ENCODE data around the gene AKAP13. TPM values are rescaled to one million over a fixed set of nuclear protein-coding genes. Genes with fewer than 3 reads are reported as not detected.

The AKAP13 gene, protein sequence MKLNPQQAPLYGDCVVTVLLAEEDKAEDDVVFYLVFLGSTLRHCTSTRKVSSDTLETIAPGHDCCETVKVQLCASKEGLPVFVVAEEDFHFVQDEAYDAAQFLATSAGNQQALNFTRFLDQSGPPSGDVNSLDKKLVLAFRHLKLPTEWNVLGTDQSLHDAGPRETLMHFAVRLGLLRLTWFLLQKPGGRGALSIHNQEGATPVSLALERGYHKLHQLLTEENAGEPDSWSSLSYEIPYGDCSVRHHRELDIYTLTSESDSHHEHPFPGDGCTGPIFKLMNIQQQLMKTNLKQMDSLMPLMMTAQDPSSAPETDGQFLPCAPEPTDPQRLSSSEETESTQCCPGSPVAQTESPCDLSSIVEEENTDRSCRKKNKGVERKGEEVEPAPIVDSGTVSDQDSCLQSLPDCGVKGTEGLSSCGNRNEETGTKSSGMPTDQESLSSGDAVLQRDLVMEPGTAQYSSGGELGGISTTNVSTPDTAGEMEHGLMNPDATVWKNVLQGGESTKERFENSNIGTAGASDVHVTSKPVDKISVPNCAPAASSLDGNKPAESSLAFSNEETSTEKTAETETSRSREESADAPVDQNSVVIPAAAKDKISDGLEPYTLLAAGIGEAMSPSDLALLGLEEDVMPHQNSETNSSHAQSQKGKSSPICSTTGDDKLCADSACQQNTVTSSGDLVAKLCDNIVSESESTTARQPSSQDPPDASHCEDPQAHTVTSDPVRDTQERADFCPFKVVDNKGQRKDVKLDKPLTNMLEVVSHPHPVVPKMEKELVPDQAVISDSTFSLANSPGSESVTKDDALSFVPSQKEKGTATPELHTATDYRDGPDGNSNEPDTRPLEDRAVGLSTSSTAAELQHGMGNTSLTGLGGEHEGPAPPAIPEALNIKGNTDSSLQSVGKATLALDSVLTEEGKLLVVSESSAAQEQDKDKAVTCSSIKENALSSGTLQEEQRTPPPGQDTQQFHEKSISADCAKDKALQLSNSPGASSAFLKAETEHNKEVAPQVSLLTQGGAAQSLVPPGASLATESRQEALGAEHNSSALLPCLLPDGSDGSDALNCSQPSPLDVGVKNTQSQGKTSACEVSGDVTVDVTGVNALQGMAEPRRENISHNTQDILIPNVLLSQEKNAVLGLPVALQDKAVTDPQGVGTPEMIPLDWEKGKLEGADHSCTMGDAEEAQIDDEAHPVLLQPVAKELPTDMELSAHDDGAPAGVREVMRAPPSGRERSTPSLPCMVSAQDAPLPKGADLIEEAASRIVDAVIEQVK (N-terminal part only)
- polyA plus RNA-seq (2011; rRNA removed) (13.6 and 14.0 TPM in 2 replicates), polyA minus RNA-seq (2011; rRNA and poly(A)+ RNA removed) (63.3 and 87.5 TPM in 2 replicates)

DNA sequence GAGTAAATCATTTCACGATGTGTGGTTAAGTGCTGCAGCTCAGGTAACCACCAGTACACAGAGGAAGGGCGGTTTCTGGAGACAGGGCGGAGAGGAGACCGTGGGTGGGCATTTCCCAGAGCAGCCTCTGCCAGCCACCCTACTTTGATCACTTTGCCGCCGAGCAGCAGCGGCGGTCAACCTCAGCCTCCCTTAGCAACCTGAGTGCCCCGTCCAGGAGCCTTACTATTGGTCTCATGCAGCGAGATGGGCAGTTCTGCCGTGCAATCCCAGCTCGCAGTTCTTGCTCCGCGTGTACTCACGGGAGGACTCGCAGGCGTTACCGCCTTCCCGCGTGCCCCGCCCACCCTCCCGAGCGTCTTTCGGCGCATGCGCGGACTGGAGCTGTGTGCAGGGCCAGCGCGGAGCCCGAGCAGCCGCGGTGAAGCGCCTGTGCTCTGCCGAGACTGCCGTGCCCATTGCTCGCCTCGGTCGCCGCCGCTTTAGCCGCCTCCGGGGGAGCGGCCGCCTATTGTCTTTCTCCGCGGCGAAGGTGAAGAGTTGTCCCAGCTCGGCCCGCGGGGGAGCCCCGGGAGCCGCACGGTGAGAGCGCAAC, at the start of gene AKAP13:
TSS of gene AKAP13 (plus strand) at position 387 of the 595 bp plus-strand sequence. CDS start 105,118 bp downstream, outside the sequence.
- TF ChIP-seq, protein P1, sequence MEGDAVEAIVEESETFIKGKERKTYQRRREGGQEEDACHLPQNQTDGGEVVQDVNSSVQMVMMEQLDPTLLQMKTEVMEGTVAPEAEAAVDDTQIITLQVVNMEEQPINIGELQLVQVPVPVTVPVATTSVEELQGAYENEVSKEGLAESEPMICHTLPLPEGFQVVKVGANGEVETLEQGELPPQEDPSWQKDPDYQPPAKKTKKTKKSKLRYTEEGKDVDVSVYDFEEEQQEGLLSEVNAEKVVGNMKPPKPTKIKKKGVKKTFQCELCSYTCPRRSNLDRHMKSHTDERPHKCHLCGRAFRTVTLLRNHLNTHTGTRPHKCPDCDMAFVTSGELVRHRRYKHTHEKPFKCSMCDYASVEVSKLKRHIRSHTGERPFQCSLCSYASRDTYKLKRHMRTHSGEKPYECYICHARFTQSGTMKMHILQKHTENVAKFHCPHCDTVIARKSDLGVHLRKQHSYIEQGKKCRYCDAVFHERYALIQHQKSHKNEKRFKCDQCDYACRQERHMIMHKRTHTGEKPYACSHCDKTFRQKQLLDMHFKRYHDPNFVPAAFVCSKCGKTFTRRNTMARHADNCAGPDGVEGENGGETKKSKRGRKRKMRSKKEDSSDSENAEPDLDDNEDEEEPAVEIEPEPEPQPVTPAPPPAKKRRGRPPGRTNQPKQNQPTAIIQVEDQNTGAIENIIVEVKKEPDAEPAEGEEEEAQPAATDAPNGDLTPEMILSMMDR (IDR thresholded peaks at IDR 0.05; ENCODE audit: insufficient read depth, low read depth, low read length): no peak
- Histone ChIP-seq H3K36me3 (ENCODE audit: control insufficient read depth, insufficient read depth, low read length) (no peaks in the 10 kb centered on the region), H3K4me3 (ENCODE audit: low read depth, low read length) (peak within 1 kb of the TSS; percentile 79), H3K27me3 (ENCODE audit: control insufficient read depth, insufficient read depth, low read length) (no peaks in the 10 kb centered on the region)
- ChIA-PET POLR2A (interaction anchor here (0.9 kb wide), 1 partner anchor 17 kb away, joined by 4 read pairs; no protein-coding TSS in a partner anchor), CTCF (interaction anchor here (0.6 to 1.4 kb wide), 4 partner anchors 14 to 83 kb away, joined by 3 to 4 read pairs (median 3); no protein-coding TSS in a partner anchor)
- DNase-seq (ENCODE audit: low read depth): peak; percentile 96

DNA sequence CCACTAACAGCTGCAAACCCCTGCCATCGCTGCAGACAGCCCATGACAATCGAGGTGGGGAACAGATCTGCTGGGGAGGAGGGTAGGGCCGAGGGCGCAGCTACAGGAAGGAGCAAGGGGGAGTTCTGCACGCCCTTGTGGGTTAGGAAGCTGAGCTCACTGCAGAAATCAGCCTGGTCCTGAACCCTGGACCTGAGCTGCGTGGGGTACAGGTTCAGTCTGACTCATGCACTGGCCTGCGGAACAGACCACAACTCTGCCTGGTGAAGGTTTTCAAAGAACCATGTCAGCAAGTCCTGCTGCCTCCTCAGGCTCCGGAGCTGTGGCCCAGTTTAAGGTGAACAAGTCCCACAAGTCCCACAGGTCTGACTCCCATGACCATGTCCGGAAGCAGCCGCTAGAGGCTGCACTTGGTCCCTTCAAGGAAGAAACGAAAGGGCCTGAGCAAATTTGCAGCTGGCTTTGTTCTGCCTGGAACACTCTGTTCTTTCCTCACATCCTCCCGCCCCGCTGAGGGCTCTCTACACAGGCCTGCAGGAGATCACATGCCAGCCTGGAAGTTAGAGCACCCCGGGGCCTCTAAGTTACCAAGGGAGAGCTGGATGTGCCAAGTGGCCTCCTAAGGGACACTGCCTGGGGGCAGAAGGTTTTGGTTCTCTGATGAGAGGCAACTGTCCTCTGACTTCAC, 49.4 kb upstream of the AKAP13 start:
- CTCF ChIA-PET: interaction anchor here (0.7 to 5.2 kb wide), 37 partner anchors 9 to 411 kb away, joined by 3 to 38 read pairs (median 4); partner anchors contain the start of gene AKAP13
- POLR2A ChIA-PET: interaction anchor here (0.6 kb wide), 1 partner anchor 288 kb away, joined by 7 read pairs; no protein-coding TSS in a partner anchor
- Histone ChIP-seq H3K36me3 (ENCODE audit: control insufficient read depth, insufficient read depth, low read length) (no peaks in the 10 kb centered on the region), H3K4me3 (ENCODE audit: low read depth, low read length) (no peak overlapping the region), H3K27me3 (ENCODE audit: control insufficient read depth, insufficient read depth, low read length) (no peaks in the 10 kb centered on the region)
- no peak for DNase-seq (ENCODE audit: low read depth)
- TF ChIP-seq, protein P1 (IDR thresholded peaks at IDR 0.05; ENCODE audit: insufficient read depth, low read depth, low read length): peak; percentile 99

DNA sequence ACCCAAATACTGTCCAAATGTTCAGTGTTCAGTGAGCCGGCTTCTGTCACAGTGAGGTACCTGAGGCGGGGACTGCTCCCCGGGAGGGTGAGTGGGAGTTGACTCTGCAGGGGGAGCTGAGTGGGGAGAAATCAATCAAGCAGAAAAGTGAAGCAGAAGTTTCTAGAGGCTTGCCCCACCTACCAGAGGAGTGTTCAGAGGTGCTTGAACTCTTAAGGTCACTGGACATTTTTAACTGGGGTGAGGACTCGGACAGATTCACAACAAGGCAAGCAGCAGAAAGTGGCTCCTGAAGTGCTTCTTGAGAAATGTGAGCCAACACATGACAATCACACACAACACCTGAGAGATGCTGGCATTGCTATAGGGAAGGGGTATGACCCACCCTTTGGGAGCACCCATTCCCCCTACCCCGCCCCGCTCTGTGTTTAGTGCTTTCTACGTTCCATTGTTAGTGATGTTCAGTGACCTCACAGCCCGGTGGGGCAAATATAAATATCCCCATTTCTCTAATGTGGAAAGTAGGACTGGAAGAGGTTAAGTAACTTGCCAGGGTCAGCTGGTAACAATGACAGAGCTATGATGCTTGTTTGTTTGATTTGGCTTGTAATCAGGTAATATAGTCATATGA, 48.6 kb upstream of the AKAP13 start:
- CTCF ChIA-PET: interaction anchor here (0.7 to 5.2 kb wide), 31 partner anchors 8 to 411 kb away, joined by 3 to 38 read pairs (median 4); partner anchors contain the start of gene AKAP13
- Histone ChIP-seq H3K27me3 (ENCODE audit: control insufficient read depth, insufficient read depth, low read length) (no peaks in the 10 kb centered on the region), H3K36me3 (ENCODE audit: control insufficient read depth, insufficient read depth, low read length) (no peaks in the 10 kb centered on the region), H3K4me3 (ENCODE audit: low read depth, low read length) (no peak overlapping the region)
- POLR2A ChIA-PET: no interaction called here
- TF ChIP-seq, protein P1 (IDR thresholded peaks at IDR 0.05; ENCODE audit: insufficient read depth, low read depth, low read length): no peak
- DNase-seq (ENCODE audit: low read depth): no peak

Measured in BJ (cell line).